Ascending aorta (tissue), 2 donors: ENCODE measurements around the gene COL8A2. TPM values are rescaled to one million over a fixed set of nuclear protein-coding genes. Genes with fewer than 3 reads are reported as not detected.
A peak's percentile ranks its signal among the peaks of the same experiment; 100 is the strongest.

ENCODE experiments used
- DNase-seq, 2 donors: peaks; one replicate each; pipeline ENCODE4 v3.0.0-alpha.2; 2019; ENCODE audit warnings: low spot score in 2 of 2
- H3K27ac ChIP-seq, 2 donors: fragments of 200-600 bp; sonication (generic); one replicate each; pipeline ENCODE4 v1.5.1; 2016 to 2017; ENCODE audit warnings: mild to moderate bottlenecking in 1 of 2
- H3K27me3 ChIP-seq: fragments of 200-600 bp; sonication (generic); one replicate; pipeline ENCODE4 v1.5.1; 2017
- H3K36me3 ChIP-seq, 2 donors: fragments of 200-600 bp; sonication (generic); one replicate each; pipeline ENCODE4 v1.5.1; 2016
- H3K4me1 ChIP-seq, 2 donors: fragments of 200-600 bp; sonication (generic); one replicate each; pipeline ENCODE4 v1.5.1; 2016 to 2017; ENCODE audit warnings: mild to moderate bottlenecking in 1 of 2
- H3K4me3 ChIP-seq, 2 donors: fragments of 200-600 bp; sonication (generic); one replicate each; pipeline ENCODE4 v1.5.1; 2016 to 2017; ENCODE audit warnings: mild to moderate bottlenecking in 1 of 2
- H3K9me3 ChIP-seq, 2 donors: fragments of 200-600 bp; sonication (generic); one replicate each; pipeline ENCODE4 v1.5.1; 2016
- intact Hi-C: fragments of 100-400 bp; cut with DNase I; formaldehyde crosslinking; loops from one replicate; pipeline ENCODE4 v1.15.1; 2023
- total RNA-seq: library from RNA; depleted of rRNA; stranded (reverse); fragments of >200 nt; gene quantifications from one replicate; pipeline ENCODE4 v1.1.0, GENCODE V29; 2016
- TF ChIP-seq, protein P1 (sequence below), 3 experiments: fragments of 200-600 bp in 2 of 3; fragments of 450-650 bp in 1 of 3; sonication (generic) in 2 of 3; IDR thresholded peaks; one replicate each; pipeline ENCODE4 v1.5.1; 2016 to 2019; ENCODE audit warnings: antibody characterized with exemption in 3 of 3, mild to moderate bottlenecking in 1 of 3, moderate library complexity in 1 of 3

Gene COL8A2
- total RNA-seq, 1 donor from 2014 or later = 41.7 TPM

DNA sequence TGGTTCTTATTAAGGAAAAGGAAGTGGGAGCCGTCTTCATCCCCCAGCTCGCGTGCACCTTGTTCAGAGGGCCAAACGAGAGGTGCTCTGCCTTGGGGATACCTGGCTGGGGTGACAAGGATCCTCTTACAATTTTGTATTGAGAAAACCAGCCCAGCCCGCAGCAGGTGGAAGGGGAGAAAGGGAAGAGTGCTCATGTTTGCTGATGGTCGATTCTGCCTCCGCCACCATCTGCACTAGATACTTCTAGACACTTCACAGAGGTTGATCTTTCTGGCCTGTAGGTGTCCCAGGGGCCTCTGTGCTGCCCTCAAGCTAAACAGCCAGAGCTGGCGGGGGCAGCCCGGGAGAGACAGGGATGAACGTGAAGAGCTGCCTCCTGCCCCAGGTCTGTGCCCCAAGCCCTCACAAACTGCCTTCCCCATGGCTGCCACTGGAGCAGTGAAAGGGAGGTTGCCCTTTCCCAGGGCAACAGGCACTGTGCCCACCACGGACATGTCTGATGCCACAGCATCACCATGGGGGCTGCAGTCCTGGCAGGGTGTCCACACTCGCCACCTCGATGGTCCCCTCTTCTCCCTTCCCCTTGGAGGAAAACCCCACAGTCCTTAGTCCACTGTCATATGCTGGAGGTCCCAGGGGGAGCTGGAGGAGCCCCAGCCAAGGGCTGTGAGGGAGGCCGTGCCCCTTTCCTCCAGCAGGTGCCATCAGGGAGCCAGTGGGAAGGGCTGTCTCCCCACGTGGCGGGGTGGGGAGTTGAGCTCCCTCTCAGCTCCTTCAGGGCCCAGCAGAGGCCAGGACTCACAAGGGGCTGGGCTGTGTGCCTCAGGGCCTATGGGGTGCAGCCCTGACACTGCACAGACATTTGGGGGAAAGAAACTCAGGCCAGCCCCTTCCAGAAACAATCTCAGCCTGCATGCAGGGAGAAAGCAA, 28.3 kb downstream of the COL8A2 start:
- no peak for DNase-seq
- Histone ChIP-seq H3K36me3 (peaks cover 22 to 30% of the 10 kb centered on the region in 2 donors), H3K4me3 (no peak overlapping the region), H3K4me1 (peaks cover 0 to 10% of the 10 kb centered on the region in 2 donors), H3K27ac (no peak overlapping the region), H3K9me3 (no peaks in the 10 kb centered on the region), H3K27me3 (no peaks in the 10 kb centered on the region)
- TF ChIP-seq, protein P1, sequence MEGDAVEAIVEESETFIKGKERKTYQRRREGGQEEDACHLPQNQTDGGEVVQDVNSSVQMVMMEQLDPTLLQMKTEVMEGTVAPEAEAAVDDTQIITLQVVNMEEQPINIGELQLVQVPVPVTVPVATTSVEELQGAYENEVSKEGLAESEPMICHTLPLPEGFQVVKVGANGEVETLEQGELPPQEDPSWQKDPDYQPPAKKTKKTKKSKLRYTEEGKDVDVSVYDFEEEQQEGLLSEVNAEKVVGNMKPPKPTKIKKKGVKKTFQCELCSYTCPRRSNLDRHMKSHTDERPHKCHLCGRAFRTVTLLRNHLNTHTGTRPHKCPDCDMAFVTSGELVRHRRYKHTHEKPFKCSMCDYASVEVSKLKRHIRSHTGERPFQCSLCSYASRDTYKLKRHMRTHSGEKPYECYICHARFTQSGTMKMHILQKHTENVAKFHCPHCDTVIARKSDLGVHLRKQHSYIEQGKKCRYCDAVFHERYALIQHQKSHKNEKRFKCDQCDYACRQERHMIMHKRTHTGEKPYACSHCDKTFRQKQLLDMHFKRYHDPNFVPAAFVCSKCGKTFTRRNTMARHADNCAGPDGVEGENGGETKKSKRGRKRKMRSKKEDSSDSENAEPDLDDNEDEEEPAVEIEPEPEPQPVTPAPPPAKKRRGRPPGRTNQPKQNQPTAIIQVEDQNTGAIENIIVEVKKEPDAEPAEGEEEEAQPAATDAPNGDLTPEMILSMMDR (IDR thresholded peaks at IDR 0.05) = no peak
- intact Hi-C loops = no loop called here

DNA sequence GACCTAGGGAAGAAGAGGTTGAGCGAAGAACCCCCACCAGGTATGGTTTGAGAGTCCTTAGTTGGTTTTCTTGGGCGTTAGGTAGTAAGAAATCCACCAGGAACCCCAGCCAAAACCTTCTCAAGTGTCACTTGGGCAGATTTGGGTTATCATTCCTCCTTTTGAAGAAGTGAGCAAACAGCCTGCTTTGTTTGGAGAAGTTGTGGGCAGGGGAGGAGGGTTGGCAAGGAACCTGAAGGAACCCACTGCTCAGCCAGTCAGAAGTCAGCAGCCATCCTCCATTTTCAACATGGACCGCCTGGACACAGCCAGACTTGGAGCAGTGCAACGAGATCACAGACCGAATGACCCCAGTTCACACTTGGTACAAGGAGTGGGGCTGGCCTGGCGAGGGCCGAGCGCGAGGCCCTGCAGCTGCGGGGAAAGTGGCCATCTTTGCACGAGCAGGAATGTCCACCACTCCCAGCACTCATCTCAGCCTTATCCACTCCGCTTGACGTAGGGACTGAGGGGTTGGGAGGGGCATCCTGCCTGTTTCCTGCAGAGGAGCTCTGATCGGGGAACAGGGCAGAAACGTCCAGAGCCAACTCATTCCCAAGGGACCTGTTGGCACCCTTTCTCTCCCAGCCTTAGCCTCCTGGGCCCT, 29.1 kb downstream of the COL8A2 start:
- TF ChIP-seq, protein P1 (IDR thresholded peaks at IDR 0.05) = no peak
- intact Hi-C loops = no loop called here
- no peak for DNase-seq
- H3K27me3 ChIP-seq = no peaks in the 10 kb centered on the region
- H3K27ac ChIP-seq = peak overlapping the region in 1 of 2 donors; percentile 11
- peaks cover 29 to 39% of the 10 kb centered on the region in 2 donors for H3K36me3 ChIP-seq
- H3K4me1 ChIP-seq = peaks cover 0 to 16% of the 10 kb centered on the region in 2 donors
- no peaks in the 10 kb centered on the region for H3K9me3 ChIP-seq
- no peak overlapping the region for H3K4me3 ChIP-seq

DNA sequence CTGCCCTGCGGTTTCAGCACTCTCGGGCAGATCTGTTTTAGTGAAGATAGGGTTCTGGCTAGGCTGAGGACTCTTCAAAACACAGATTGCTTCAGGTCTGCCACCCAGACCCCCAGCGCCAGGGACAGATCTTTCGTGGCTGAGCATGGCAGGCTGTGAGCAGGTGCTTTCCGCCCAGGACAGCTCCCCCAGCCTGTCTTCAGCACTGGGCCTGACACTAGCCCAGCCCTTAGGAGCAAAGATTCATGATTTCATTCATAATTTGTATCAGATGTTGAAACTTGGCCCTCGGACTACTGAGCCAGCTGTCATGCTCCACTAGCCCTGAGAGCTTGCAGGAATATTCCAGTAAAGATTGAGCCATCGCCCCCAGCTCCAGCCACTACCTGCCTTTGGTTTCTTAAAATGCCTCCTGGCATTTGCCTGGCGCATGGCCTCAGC, 30.4 kb downstream of the COL8A2 start:
- Histone ChIP-seq H3K9me3 (no peaks in the 10 kb centered on the region), H3K36me3 (peaks cover 29 to 39% of the 10 kb centered on the region in 2 donors), H3K27me3 (no peaks in the 10 kb centered on the region), H3K27ac (no peak overlapping the region), H3K4me3 (no peak overlapping the region), H3K4me1 (peaks cover 2 to 15% of the 10 kb centered on the region in 2 donors)
- DNase-seq = no peak
- TF ChIP-seq, protein P1 (IDR thresholded peaks at IDR 0.05) = no peak
- intact Hi-C loops = no loop called here

DNA sequence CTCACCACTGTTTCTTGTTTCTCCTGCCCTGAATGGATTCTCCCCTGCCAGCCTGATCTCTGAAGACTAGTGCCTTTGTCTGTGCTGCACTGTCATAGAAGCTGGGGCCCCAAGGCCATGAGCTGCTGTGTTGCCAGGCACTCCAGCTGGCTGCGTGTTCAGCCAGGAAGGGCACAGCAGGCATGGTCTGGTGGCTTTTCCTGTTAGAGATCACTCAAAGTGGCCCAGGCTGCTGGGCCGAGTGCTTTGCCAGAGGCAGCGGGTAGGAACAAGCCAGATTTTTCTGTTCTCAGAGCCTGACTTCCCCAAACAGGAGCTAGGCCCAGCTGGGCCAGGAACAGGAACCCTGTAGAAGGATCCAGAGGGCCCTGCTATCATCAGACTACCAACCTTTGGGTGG, 31.1 kb downstream of the COL8A2 start:
- no peak overlapping the region for H3K4me3 ChIP-seq
- H3K27ac ChIP-seq = no peak overlapping the region
- no peaks in the 10 kb centered on the region for H3K27me3 ChIP-seq
- DNase-seq = no peak
- TF ChIP-seq, protein P1 (IDR thresholded peaks at IDR 0.05) = no peak
- H3K4me1 ChIP-seq = peaks cover 5 to 17% of the 10 kb centered on the region in 2 donors
- intact Hi-C loops = no loop called here
- H3K36me3 ChIP-seq = peaks cover 29 to 39% of the 10 kb centered on the region in 2 donors
- H3K9me3 ChIP-seq = no peaks in the 10 kb centered on the region

DNA sequence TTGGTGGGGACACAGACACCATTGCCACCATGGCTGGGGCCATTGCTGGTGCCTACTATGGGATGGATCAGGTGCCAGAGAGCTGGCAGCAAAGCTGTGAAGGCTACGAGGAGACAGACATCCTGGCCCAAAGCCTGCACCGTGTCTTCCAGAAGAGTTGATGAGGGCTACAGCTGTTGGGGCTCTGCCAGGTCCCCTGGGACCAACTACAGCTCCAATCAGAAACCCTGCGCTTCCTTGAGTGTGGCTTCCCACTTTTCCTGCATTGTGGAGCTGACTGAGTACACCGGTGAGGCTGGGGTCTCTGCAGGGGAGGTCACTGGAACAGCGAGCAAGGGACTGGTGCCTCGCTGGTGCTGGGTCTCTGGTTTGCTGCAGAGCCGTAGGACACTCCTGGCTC, 31.8 kb downstream of the COL8A2 start:
- no peak overlapping the region for H3K4me3 ChIP-seq

More for the DNA sequence above, 31.8 kb downstream of the COL8A2 start:
- intact Hi-C loops = no loop called here
- Histone ChIP-seq H3K9me3 (no peaks in the 10 kb centered on the region), H3K4me1 (peaks cover 7 to 20% of the 10 kb centered on the region in 2 donors), H3K36me3 (peaks cover 29 to 39% of the 10 kb centered on the region in 2 donors), H3K27me3 (no peaks in the 10 kb centered on the region), H3K27ac (no peak overlapping the region)
- DNase-seq = no peak
- TF ChIP-seq, protein P1 (IDR thresholded peaks at IDR 0.05) = no peak
